ENCODE results near the gene EIF4A3. TPM values are rescaled to one million over a fixed set of nuclear protein-coding genes. Genes with fewer than 3 reads are reported as not detected.

Gene EIF4A3
- total RNA-seq, 1 experiment from 2014 or later = 362 TPM

DNA sequence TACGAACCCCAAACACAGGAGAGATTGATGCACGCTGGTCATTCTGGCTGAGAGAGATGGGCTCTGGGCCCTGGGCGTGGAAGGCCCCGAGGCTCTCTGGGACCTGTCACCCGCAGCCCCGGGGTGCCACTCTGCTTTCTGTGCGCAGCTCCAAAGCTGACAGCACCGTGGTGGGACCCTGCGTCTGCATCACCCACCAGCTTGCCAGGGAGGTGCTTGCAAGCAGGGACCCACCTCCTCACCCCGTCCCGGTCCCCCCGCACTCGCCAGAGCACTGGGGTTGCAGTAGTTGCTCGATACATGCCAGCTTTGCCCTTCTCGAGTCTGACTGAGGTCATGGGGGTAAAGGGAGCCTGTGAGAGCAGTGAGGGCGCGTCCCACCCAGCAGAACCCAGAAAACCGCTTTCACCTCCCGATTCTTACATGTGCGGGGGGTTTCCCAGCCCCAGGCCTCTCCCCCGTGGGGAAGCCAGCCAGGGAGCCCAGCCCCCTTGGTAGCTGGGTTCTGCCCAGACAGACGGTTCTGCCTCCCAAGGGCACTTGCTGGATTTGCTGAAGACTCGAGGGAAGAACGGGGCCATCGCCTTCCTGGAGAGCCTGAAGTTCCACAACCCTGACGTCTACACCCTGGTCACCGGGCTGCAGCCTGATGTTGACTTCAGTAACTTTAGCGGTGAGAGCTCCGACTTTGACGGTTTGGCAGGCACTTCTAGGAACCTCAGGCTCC, 35.4 kb upstream of the EIF4A3 start:
- Histone ChIP-seq H3K4me1 (peaks cover 17% of the 10 kb centered on the region), H3K27ac (no peak overlapping the region), H3K9me3 (replicated peaks) (no peaks in the 10 kb centered on the region), H3K27me3 (peaks cover 25% of the 10 kb centered on the region), H3K36me3 (no peaks in the 10 kb centered on the region), H3K4me3 (no peak overlapping the region)
- no peak for DNase-seq

GRCh38 chr17:80181431-80181830, 34.5 kb upstream of the EIF4A3 start:
- H3K9me3 ChIP-seq (replicated peaks) = no peaks in the 10 kb centered on the region
- no peak overlapping the region for H3K4me3 ChIP-seq
- DNase-seq = no peak
- H3K36me3 ChIP-seq = no peaks in the 10 kb centered on the region
- H3K27ac ChIP-seq = no peak overlapping the region
- H3K27me3 ChIP-seq = peaks cover 16% of the 10 kb centered on the region
- peaks cover 17% of the 10 kb centered on the region for H3K4me1 ChIP-seq

GRCh38 chr17:80180192-80180591, 33.3 kb upstream of the EIF4A3 start:
- no peak overlapping the region for H3K27ac ChIP-seq
- peaks cover 22% of the 10 kb centered on the region for H3K4me1 ChIP-seq
- peaks cover 4% of the 10 kb centered on the region for H3K27me3 ChIP-seq
- no peak overlapping the region for H3K4me3 ChIP-seq
- no peaks in the 10 kb centered on the region for H3K36me3 ChIP-seq
- DNase-seq = no peak
- no peaks in the 10 kb centered on the region for H3K9me3 ChIP-seq (replicated peaks)

- no peaks in the 10 kb centered on the region for H3K36me3 ChIP-seq
- H3K27ac ChIP-seq = no peak overlapping the region
- no peaks in the 10 kb centered on the region for H3K9me3 ChIP-seq (replicated peaks)
- DNase-seq = peak in 1 of 2 experiments; percentile 48
- no peaks in the 10 kb centered on the region; the same call in 1 of the 2 replicates for H3K27me3 ChIP-seq
- no peak overlapping the region for H3K4me3 ChIP-seq
- H3K4me1 ChIP-seq = peaks cover 22% of the 10 kb centered on the region
Observed at GRCh38 chr17:80177986-80178595, 31.2 kb upstream of the EIF4A3 start.

DNA sequence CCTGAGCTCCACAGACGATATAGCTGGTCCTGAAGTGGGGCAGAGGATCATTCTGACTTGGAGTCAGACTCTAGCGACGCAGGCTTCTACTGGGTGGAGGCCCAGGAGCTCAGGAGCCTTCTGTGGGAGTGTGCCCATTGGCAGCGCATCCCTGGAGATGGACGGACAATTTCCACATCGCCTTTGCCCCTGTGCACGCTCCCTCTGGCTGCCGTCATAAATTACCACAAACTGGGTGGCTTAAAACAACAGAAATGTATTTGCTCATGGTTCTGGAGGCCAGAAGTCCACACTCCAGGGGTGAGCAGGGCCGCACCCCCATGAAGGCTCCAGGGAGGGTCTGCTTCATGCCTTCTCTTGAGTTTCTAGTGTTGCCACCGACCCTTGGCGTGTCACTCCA, 29.8 kb upstream of the EIF4A3 start:
- DNase-seq = no peak
- H3K27ac ChIP-seq = no peak overlapping the region
- no peak overlapping the region for H3K4me3 ChIP-seq
- H3K4me1 ChIP-seq = peaks cover 22% of the 10 kb centered on the region
- H3K36me3 ChIP-seq = no peaks in the 10 kb centered on the region
- H3K9me3 ChIP-seq (replicated peaks) = no peaks in the 10 kb centered on the region
- no peaks in the 10 kb centered on the region; the same call in 1 of the 2 replicates for H3K27me3 ChIP-seq

DNA sequence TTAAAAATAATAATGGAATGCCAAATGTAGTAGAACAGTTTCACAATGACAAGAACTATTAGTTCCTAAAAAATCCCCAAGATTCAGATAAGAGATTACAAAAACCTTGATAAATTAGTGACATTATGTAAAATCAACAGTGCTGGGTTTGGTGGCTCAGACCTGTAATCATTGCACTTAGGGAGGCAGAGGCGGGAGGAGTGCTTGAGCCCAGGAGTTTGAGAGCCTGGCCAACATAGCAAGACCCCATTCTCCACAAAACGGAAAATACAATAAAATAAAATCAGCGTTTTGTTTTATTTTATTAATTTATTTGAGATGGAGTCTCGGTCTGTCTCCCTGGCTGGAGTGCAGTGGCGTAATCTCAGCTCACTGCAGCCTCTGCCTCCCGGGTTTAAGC, 27.0 kb upstream of the EIF4A3 start:
- H3K27ac ChIP-seq = no peak overlapping the region
- H3K27me3 ChIP-seq = no peaks in the 10 kb centered on the region; the same call in 1 of the 2 replicates
- no peak for DNase-seq
- H3K4me3 ChIP-seq = no peak overlapping the region
- no peaks in the 10 kb centered on the region for H3K9me3 ChIP-seq (replicated peaks)
- H3K4me1 ChIP-seq = peaks cover 16% of the 10 kb centered on the region
- no peaks in the 10 kb centered on the region for H3K36me3 ChIP-seq

DNA sequence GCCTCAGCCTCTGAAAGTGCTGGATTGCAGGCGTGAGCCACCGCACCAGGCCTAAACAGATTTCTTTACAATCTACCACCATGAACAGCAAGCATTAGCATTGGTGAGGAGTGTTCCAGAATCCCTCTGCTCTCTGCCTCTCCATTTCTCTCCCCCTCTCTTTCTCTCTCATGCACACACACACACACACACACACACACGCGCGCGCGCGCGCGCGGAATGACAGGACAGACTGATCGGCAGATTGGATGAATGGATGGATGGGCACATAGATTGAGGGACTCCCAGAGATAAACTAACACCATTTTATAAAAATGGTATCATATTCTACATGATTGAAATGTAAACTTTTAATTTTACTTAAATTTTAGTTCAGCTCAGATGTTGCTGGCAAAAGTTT, 26.2 kb upstream of the EIF4A3 start:
- H3K9me3 ChIP-seq (replicated peaks) = no peaks in the 10 kb centered on the region
- no peak overlapping the region for H3K27ac ChIP-seq
- H3K36me3 ChIP-seq = no peaks in the 10 kb centered on the region
- H3K27me3 ChIP-seq = no peaks in the 10 kb centered on the region; the same call in 1 of the 2 replicates
- H3K4me1 ChIP-seq = peaks cover 14% of the 10 kb centered on the region; the same call in 1 of the 2 replicates
- no peak overlapping the region for H3K4me3 ChIP-seq
- no peak for DNase-seq

GRCh38 chr17:80171681-80172080, 24.8 kb upstream of the EIF4A3 start:
- Histone ChIP-seq H3K36me3 (no peaks in the 10 kb centered on the region), H3K9me3 (replicated peaks) (no peaks in the 10 kb centered on the region), H3K27ac (no peak overlapping the region), H3K4me1 (peaks cover 11% of the 10 kb centered on the region; the same call in 1 of the 2 replicates), H3K4me3 (no peak overlapping the region), H3K27me3 (no peaks in the 10 kb centered on the region; the same call in 1 of the 2 replicates)
- DNase-seq = no peak

DNA sequence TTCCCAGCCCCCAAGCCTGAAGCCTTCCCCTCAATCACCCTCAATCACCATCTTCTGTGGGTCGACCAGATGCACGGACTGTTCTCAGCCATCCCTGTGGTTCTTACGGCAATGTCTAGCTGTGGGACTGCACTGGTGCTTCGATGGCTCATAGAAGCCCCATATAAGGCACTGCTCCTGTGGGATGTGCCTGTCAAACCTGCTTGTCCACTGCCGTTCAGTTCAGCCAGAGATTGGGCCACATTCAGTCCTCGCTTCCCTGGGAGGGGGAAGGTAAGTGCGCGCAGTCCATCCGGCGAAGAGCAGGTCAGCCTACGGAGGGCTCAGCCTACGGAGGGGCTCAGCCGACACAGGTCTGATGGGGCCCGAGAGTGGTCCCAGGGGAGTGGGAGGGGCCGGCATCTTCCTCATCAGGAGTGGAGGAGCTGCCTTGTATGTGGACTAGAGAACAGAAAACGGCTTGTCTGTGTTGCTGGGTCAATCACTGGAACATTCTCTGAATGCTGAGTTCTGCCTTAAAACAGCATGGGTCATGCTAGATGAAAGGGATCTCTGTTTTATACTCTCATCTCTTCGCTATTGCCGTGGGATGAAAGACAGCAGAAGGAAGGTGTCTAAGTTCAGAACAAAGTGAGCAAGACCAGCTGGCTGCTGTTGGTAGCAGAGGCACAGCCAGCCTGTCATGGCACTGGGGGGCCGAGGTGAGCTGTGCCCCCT, 23.0 kb upstream of the EIF4A3 start, which contains the start of gene CARD14:
Gene CARD14 (plus strand): TSS at position 247 of the 717 bp plus-strand sequence. CDS start 11,409 bp downstream, outside the sequence.
- H3K9me3 ChIP-seq (replicated peaks) = no peaks in the 10 kb centered on the region
- DNase-seq = no peak
- H3K4me1 ChIP-seq = peaks cover 5% of the 10 kb centered on the region; the same call in 1 of the 2 replicates
- no peak within 1 kb of the TSS for H3K4me3 ChIP-seq
- no peaks in the 10 kb centered on the region for H3K36me3 ChIP-seq
- no peaks in the 10 kb centered on the region; the same call in 1 of the 2 replicates for H3K27me3 ChIP-seq
- no peak within 1 kb of the TSS for H3K27ac ChIP-seq

- no peaks in the 10 kb centered on the region for H3K36me3 ChIP-seq
- H3K9me3 ChIP-seq (replicated peaks) = no peaks in the 10 kb centered on the region
- no peak for DNase-seq
- peaks cover 3% of the 10 kb centered on the region for H3K27me3 ChIP-seq
- no peak overlapping the region for H3K4me3 ChIP-seq
- no peak overlapping the region for H3K27ac ChIP-seq
- H3K4me1 ChIP-seq = peaks cover 5% of the 10 kb centered on the region; the same call in 1 of the 2 replicates
Observed at GRCh38 chr17:80169107-80169506, 22.2 kb upstream of the EIF4A3 start.

- Histone ChIP-seq H3K27ac (no peak overlapping the region), H3K36me3 (no peaks in the 10 kb centered on the region), H3K4me3 (no peak overlapping the region), H3K4me1 (peaks cover 5% of the 10 kb centered on the region; the same call in 1 of the 2 replicates), H3K27me3 (peaks cover 6% of the 10 kb centered on the region), H3K9me3 (replicated peaks) (no peaks in the 10 kb centered on the region)
- DNase-seq = peak; percentile 48 to 65
Observed at GRCh38 chr17:80168371-80168770, 21.4 kb upstream of the EIF4A3 start.

DNA sequence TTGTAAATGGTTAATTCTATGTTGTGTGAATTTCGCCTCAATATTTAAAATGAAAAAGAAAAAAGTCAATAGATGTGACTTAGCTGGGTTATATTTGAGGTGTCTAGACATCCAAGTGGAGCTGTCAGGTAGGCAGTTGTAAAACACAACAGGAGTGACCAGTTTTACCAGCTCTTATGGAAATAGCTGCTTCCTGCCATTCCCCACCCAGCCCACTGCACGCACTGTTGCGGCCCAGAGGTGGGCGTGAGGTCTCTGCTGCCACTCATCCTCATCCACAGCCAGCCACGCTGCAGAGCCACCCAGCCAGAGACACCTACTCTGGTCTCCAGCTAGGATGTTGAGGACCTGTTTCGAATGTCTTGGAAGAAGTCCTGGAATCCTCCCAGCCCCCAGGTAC, 19.5 kb upstream of the EIF4A3 start:
- Histone ChIP-seq H3K4me3 (no peak overlapping the region), H3K27ac (no peak overlapping the region), H3K36me3 (no peaks in the 10 kb centered on the region), H3K27me3 (peaks cover 6% of the 10 kb centered on the region), H3K4me1 (peaks cover 5% of the 10 kb centered on the region; the same call in 1 of the 2 replicates), H3K9me3 (replicated peaks) (no peaks in the 10 kb centered on the region)
- DNase-seq = no peak

- H3K27ac ChIP-seq = no peak overlapping the region
- peaks cover 11% of the 10 kb centered on the region for H3K27me3 ChIP-seq
- H3K4me1 ChIP-seq = peaks cover 5% of the 10 kb centered on the region; the same call in 1 of the 2 replicates
- DNase-seq = peak in 1 of 2 experiments; percentile 44
- H3K36me3 ChIP-seq = no peaks in the 10 kb centered on the region
- no peaks in the 10 kb centered on the region for H3K9me3 ChIP-seq (replicated peaks)
- no peak overlapping the region for H3K4me3 ChIP-seq
Observed at GRCh38 chr17:80164185-80164584, 17.3 kb upstream of the EIF4A3 start.

DNA sequence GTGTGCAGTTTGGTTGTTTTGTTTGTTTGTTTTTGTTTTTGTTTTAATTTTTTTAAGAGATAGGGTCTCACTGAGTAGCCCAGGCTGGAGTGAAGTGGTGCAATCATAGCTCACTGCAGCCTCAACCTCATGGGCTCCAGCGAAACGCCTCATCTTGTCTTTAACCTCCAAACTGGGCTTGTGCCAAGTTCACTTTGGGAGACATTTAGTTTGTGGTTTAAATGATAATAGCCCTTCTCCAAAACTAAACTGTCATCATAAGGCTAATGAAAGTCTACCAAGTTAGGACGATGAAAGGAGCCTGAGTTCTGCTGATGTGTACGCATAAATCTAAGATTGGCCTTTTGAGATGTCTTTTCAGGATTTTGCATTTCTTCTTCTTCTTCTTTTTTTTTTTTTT, 16.4 kb upstream of the EIF4A3 start:
- Histone ChIP-seq H3K27me3 (peaks cover 13% of the 10 kb centered on the region), H3K9me3 (replicated peaks) (no peaks in the 10 kb centered on the region), H3K4me3 (no peak overlapping the region), H3K27ac (no peak overlapping the region), H3K4me1 (peaks cover 2% of the 10 kb centered on the region; the same call in 1 of the 2 replicates), H3K36me3 (no peaks in the 10 kb centered on the region)
- no peak for DNase-seq

GRCh38 chr17:80160536-80160935, 13.6 kb upstream of the EIF4A3 start:
- DNase-seq = no peak
- peaks cover 21% of the 10 kb centered on the region for H3K9me3 ChIP-seq (replicated peaks)
- H3K4me3 ChIP-seq = no peak overlapping the region
- no peaks in the 10 kb centered on the region for H3K4me1 ChIP-seq
- no peaks in the 10 kb centered on the region for H3K36me3 ChIP-seq
- peaks cover 13% of the 10 kb centered on the region for H3K27me3 ChIP-seq
- no peak overlapping the region for H3K27ac ChIP-seq
